Stimulated activated CD4-positive, alpha-beta T cell treated with anti-CD3 and anti-CD28 coated beads, Interleukin-15, amount 100 ng/mL, for 1 hour (primary cell): ENCODE results near the gene CCDC194.

Experiments
- DNase-seq, 2 donors: peaks; one replicate each; pipeline ENCODE4 v3.0.0-alpha.2; 2020; ENCODE audit warnings: low read depth in 1 of 2, low spot score in 1 of 2

CCDC194 gene

DNA sequence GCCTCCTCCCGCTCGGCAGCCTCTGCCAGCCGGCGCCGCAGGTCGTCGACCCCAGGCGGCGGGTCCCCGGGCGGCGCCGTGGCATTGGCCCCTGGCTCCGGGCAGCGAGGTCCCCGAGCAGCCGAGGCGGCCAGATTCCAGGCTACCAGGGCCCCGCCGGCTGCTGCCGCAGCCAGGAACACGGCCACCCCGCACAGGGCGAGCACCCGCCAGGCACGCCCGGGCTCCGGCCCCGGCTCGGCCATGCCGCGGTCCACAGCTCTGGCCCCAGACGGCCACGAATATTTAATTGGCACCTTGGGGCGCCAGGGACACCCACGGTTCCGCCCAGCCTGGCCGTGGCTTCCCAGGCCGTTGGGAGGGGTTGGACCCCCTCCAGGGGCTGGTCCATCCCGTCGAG lies at the start of gene CCDC194:
Gene CCDC194, minus strand, starts transcription at position 283 of the 400 bp plus-strand sequence. Its CDS starts 38 bp downstream, at position 245.
- no peak for DNase-seq

GRCh38 chr19:17441241-17442021 lies 47.4 kb upstream of the CCDC194 start:
- DNase-seq = no peak

- DNase-seq = no peak
Measured at GRCh38 chr19:17436874-17437267, 42.9 kb upstream of the CCDC194 start.

DNA sequence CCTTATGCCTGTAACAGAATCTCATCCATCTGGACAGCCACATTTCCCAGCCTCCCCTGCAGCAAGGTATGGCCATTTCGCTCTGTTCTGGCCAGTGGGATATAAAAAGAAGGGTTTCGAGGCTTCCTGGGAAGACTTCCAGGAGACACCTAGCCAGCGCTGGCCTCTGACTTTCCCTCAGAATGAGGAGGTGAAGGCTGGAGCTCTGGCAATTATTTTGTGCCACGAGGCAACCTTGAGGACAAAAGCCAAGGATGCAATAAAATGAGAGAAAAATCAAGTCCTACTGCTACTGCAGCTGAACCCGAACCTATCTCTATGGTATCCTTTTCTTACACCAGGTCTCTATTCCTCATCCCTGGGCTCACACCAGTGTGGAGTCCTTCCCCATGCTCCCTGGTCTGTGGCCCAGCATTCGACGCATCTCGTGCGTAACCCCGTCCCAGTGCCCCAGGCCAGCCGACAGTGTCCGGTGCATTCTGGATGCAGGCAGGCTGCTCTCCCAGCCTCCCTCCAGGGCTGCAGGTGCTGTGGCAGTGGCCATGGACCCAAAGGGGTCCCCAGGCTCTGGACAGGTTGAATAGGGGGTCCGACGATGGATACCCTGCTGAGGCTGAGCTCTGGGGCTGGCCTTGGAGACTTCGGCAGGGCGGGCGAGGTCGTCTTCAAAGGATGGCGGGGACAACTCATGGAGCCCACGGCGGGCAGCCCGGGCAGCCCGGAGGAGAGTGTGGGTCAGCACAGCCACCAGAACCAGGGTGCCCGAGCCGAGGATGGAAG lies 42.3 kb upstream of the CCDC194 start:
- DNase-seq = no peak

- DNase-seq = no peak
Measured at GRCh38 chr19:17435218-17435617, 41.2 kb upstream of the CCDC194 start.

- no peak for DNase-seq
Measured at GRCh38 chr19:17431417-17431816, 37.4 kb upstream of the CCDC194 start.

DNA sequence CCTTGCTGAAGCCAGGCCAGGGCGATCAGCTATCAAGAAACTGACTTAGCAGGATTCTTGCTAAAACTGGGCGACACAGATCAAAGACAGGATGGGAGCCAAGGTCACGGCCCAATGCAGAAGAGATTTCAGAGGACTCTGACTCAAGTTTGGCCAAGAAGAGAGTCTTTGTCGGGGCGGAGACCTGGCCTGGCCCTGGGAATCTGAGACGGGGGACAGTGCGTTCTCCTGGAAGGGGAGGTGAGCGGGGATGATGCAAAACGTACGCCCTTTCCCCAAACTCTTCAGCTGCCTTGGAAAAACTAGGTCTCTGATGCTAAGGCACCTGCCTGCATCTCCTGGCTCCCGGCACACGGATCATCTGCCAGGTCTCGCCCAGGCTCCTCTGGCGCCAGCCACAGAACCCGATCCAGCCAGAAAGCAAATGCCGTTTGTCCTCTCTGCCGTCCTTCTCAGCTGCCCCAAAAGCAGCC lies 35.7 kb upstream of the CCDC194 start:
- no peak for DNase-seq

DNA sequence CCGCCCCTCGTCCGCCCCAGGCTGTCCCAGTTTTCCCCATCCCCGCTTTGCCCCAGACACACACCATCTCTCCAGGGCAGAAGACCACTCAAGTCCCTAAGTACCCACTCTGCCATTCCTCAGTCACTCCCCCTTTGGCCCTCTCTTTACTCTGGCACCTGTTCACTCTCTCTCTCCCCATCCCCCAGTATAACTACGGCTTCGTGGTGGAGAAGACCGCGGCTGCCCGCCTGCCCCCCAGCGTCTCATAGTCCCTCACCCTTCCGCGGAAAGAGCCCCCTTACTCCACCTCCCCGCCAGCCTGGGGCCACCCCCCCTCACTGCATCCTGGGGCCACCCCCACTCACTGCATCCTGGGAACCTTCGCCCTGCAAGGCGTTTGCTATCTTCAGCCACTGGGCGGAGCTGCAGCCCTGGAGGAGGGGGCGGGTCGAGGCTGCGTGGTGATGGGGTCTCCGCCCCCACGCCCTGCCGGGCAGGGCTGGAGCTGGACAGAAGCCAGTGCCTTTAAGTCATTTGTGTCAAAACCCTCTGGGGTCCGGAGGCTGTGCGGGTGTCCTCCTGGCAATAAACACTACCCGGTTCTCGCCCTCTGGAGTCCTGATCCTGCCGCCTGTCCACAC lies 30.9 kb upstream of the CCDC194 start:
- no peak for DNase-seq

- no peak for DNase-seq
Measured at GRCh38 chr19:17423429-17424208, 29.6 kb upstream of the CCDC194 start.

DNA sequence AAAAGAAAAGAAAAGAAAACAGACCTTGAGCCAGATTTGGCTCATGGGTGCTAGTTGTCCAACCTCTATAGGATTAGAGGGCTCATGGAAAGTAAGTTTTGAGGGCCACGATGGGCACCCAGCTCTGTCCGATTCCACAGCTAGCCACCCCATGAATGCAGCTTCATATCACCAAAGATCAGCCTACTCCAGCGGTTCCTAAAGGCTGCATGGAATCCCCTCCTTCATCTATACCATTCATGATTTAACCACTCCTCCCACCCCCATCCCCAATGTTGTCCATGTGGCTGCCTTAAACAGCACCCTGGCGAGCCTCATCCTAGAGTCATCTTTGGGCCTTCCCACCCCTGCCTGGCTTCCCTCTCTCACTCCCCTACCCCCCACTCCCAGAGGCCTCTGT lies 27.9 kb upstream of the CCDC194 start:
- no peak for DNase-seq

DNA sequence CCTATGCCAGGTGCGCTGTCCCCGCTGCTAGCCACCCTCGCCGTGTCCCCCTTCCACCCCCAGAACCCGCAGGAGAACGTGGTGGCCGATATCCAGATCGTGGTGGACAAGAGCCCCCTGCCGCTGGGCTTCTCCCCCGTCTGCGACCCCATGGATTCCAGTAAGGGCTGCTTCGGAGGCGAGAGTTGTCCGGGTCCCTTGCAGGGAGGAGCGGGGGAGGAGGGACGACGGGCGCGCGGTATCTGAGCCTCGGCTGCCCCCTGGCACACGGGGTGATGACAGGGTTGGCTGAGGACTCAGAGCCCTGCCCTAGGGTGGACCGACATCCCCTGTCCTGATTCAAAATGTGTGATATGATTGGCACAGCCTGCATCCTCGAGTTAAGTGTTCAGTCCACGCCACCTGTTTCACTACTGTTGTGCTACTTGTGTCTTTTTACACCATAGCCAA lies 26.5 kb upstream of the CCDC194 start:
- peak in 1 of 2 donors; percentile 18 for DNase-seq

GRCh38 chr19:17419621-17420474 lies 25.9 kb upstream of the CCDC194 start, which contains the start of gene MVB12A:
Gene MVB12A, plus strand, starts transcription at chr19:17420047. Its CDS starts 89 bp downstream, at chr19:17420136.
- DNase-seq = peak; percentile 93

DNA sequence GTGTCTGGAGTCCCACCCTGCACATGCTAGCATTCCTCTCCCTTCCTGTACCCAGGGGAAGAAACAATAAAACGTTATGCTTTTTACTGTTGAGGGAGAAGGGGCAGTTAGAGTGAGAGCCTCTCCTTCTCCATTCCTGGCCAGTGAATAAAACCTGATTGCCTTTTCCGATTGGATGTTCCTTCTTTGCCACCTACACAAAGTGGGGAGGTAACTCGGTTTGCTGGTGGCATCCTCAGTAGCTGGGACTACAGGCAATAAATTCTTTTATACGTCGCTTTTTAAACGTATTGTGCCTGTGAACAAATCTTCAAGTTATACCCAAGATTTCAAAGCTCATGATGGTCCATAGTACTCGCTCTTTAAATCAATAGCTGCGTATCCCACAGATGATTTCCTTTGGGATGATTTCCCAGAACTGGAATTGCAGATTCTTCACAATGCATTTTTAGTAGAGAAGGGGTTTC lies 25.2 kb upstream of the CCDC194 start:
- DNase-seq = no peak

DNA sequence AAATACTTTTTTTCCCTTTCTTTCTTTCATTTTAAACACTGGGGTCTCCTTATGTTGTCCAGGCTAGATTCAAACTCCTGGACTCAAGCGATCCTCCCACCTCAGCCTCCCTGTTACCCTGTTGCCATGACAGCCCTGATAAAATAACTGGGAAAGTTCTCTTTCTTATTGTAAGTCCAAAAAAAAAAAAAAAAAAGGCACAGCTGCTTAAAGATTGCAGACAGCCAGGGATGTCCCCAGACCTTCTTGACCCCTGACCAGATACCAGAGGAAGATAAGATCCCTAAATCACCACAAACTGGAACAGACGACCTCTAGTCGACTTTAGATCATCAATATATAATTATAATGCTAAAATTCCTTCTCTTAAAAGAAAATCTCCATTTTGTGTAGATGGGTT lies 24.7 kb upstream of the CCDC194 start:
- DNase-seq = no peak

DNA sequence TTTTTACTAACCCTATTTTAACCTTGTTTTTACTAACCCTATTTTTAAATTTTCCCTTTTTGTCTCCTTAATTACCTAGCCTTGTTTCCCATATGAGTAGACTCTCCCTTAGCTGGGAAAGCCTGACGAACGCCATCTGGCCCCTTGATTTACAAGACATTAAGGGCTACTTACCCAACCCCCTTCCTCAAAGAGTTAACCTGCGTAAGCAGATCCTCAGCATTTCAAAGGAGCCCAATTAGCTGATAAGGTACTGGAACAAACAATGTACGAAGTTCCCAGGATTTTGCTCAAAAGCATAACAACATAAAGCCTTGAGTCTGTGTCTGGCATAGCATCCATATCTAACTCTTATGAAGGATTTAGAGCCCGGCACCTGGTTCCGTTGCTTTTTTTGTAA lies 21.1 kb upstream of the CCDC194 start:
- no peak for DNase-seq

DNA sequence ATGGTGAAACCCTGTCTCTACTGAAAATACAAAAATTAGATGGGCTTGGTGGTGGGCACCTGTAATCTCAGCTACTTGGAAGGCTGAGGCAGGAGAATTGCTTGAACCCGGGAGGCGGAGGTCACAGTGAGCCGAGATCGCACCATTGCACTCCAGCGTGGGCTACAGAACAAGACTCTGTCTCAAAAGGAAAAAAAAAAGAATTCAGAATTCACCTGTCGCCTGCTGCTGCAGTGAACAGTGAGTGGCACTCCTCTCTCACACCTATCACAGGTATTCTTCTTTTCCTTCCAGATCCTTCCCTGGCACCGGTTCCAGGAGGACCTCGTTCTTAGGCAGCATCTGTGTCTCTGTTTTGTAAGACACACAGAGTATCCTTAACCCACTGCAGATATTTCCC lies 20.1 kb upstream of the CCDC194 start:
- no peak for DNase-seq

DNA sequence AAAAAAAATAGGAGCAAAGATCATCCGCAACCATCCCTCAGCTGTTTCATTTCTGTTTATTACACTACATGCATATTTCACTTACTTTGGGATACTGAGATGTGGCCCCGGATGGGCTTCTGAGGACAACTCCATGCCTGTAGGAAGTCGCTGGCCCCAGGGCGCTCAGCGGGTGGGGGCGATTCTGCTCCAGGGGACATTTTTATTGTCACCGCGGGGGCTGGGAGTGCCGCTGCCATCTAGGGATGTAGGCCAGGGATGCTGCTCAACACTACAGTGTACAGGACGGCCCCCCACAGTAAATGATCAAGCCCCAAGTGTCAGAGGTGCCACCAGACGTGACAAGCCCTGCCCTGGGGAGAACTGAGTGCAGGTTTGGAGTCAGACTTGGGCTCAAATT lies 17.8 kb upstream of the CCDC194 start:
- DNase-seq = no peak

DNA sequence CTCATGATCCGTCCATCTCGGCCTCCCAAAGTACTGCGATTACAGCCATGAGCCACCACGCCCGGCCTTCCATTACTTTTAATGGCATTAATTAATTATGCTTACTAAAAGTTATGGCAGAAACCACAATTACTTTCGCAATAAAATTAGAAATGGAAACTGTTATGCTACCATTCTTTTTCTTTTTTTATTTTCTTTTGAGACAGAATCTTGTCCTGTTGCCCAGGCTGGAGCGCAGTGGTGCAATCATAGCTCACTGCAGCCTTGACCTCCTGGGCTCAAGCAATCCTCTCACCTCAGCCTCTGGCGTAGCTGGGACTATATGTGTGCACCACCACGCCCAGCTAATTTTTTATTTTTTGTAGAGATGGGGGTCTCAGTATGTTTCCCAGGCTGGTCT lies 16.0 kb upstream of the CCDC194 start:
- no peak for DNase-seq

DNA sequence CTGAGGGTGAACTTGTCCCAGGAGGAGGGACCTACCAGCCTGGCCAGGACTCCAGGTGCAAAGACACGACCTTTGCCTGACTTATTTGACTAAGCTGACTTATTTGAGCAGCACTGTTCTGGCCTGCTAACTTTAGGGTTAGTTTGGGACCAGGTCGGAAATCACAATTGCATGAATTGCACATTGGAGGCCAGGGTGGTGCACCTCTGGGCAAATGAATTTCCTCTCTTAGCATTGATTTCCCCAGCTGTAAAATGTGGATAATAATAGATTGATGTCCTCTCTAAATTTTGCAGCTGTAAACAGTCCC lies 12.8 kb upstream of the CCDC194 start:
- no peak for DNase-seq
